AG04450 (cell line): ENCODE data around the gene PDLIM5. TPM values are rescaled to one million over a fixed set of nuclear protein-coding genes. Genes with fewer than 3 reads are reported as not detected.

Source experiments
- CTCF ChIA-PET: fragments of 300-600, 350-600 bp; formaldehyde crosslinking; extraction: SDS; loops from one replicate; lab custom pipeline; 2022; ENCODE audit warnings: antibody characterized with exemption, inconsistent platforms; lab: Charles Lee
- POLR2A ChIA-PET: fragments of 350-600 bp; formaldehyde crosslinking; extraction: SDS; loops from one replicate; lab custom pipeline; 2021; ENCODE audit warnings: antibody characterized with exemption, inconsistent platforms; lab: Yijun Ruan, JAX
- DNase-seq: peaks from one replicate; pipeline ENCODE4 v3.0.0-alpha.2; 2011; ENCODE audit warnings: low read depth, low spot score
- H3K27ac ChIP-seq: one replicate; pipeline ENCODE4 v1.5.1; 2012; ENCODE audit warnings: low read depth, low read length, control low read depth
- H3K27me3 ChIP-seq: one replicate; pipeline ENCODE4 v1.6.0; 2012; ENCODE audit warnings: low read length; ENCODE audit not compliant: control insufficient read depth, insufficient read depth
- H3K4me3 ChIP-seq: 2 replicates; pipeline ENCODE4 v1.5.1; 2011; ENCODE audit warnings: mild to moderate bottlenecking, low read depth, low read length, control low read depth
- H3K9me3 ChIP-seq: 2 replicates; pipeline ENCODE4 v1.5.1; 2012; ENCODE audit warnings: low read length; ENCODE audit not compliant: control insufficient read depth, insufficient read depth
- polyA plus RNA-seq: library from polyadenylated mRNA; depleted of rRNA; stranded (reverse); fragments of >200 nt; gene quantifications from 2 replicates; pipeline ENCODE4 v1.2.3, GENCODE V29; 2011
- TF ChIP-seq, protein P1 (sequence below): IDR thresholded peaks from 2 replicates; pipeline ENCODE4 v1.5.1; 2011; ENCODE audit warnings: low read depth, low read length, control low read depth, inconsistent platforms

The PDLIM5 gene
- polyA plus RNA-seq, 1 experiment = 81.5 TPM

DNA sequence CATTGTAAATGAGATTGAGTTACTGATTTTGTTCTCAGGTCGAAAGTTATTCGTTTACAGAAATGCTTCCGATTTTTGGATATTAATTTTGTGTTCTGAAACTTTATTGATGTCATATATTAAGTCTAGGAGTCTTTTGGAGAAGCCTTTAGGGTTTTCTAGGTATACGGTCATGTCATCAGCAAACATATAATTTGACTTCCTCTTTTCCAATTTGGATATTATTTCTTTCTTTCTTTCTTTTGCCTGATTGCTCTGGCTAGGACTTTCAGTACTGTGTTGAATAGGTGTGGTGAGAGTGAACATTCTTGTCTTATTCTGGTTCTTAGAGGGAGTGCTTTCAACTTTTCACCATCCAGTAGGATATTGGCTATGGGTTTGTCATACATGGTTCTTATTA is 35.4 kb upstream of the PDLIM5 start:
- Histone ChIP-seq H3K27ac (no peak overlapping the region), H3K4me3 (no peak overlapping the region), H3K27me3 (no peaks in the 10 kb centered on the region), H3K9me3 (no peaks in the 10 kb centered on the region)
- CTCF ChIA-PET = no interaction called here
- TF ChIP-seq, protein P1, sequence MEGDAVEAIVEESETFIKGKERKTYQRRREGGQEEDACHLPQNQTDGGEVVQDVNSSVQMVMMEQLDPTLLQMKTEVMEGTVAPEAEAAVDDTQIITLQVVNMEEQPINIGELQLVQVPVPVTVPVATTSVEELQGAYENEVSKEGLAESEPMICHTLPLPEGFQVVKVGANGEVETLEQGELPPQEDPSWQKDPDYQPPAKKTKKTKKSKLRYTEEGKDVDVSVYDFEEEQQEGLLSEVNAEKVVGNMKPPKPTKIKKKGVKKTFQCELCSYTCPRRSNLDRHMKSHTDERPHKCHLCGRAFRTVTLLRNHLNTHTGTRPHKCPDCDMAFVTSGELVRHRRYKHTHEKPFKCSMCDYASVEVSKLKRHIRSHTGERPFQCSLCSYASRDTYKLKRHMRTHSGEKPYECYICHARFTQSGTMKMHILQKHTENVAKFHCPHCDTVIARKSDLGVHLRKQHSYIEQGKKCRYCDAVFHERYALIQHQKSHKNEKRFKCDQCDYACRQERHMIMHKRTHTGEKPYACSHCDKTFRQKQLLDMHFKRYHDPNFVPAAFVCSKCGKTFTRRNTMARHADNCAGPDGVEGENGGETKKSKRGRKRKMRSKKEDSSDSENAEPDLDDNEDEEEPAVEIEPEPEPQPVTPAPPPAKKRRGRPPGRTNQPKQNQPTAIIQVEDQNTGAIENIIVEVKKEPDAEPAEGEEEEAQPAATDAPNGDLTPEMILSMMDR = no peak
- POLR2A ChIA-PET = no interaction called here
- DNase-seq = no peak

DNA sequence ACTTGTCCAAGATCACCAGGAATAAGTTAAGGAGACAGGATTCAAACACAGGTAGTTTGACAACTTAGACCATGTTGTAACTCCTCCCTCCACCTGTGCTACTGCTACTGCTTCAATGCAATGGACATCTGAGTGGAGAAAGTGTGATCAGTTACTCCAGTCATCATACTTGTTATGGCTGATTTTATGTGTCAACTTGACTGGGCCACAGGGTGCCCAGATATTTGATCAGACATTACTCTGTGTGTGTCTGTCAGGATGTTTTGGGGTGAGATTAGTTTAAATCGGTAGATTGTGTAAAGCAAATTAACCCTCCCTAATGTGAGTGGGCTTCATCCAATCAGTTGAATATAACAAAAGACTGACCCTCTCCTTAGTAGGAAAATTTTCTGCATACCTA is 34.8 kb upstream of the PDLIM5 start:
- CTCF ChIA-PET = no interaction called here
- Histone ChIP-seq H3K9me3 (no peaks in the 10 kb centered on the region), H3K4me3 (no peak overlapping the region), H3K27ac (no peak overlapping the region), H3K27me3 (no peaks in the 10 kb centered on the region)
- POLR2A ChIA-PET = no interaction called here
- no peak for DNase-seq
- TF ChIP-seq, protein P1 = no peak

GRCh38 chr4:94419549-94419948 is 32.2 kb upstream of the PDLIM5 start:
- TF ChIP-seq, protein P1 = no peak
- POLR2A ChIA-PET = no interaction called here
- DNase-seq = no peak
- Histone ChIP-seq H3K4me3 (no peak overlapping the region), H3K27me3 (no peaks in the 10 kb centered on the region), H3K9me3 (no peaks in the 10 kb centered on the region), H3K27ac (no peak overlapping the region)
- CTCF ChIA-PET = interaction anchor here (2.5 kb wide), 1 partner anchor 12 kb away, joined by 17 read pairs; no protein-coding TSS in a partner anchor

DNA sequence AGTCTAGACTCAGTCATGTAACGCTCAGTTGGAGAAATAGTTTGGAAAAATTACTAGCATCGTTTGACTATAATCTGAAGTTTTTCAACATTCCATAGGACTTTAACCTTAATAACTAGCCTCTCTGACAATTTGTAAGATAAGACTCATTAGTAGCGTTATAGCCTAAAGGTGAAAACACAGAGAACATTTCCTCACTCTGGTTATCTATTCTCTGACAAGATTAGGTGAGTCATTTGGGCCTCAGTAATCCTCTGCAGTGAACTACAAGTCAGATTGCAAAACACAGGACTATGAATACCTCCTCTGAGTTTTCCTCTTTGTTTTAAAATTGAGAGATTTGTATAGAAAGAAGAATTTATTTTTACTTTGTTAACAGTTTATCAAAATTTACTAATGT is 31.8 kb upstream of the PDLIM5 start:
- POLR2A ChIA-PET = no interaction called here
- Histone ChIP-seq H3K4me3 (no peak overlapping the region), H3K27me3 (no peaks in the 10 kb centered on the region), H3K27ac (no peak overlapping the region), H3K9me3 (no peaks in the 10 kb centered on the region)
- TF ChIP-seq, protein P1 = no peak
- no peak for DNase-seq
- CTCF ChIA-PET = interaction anchor here (2.5 kb wide), 1 partner anchor 13 kb away, joined by 17 read pairs; no protein-coding TSS in a partner anchor

DNA sequence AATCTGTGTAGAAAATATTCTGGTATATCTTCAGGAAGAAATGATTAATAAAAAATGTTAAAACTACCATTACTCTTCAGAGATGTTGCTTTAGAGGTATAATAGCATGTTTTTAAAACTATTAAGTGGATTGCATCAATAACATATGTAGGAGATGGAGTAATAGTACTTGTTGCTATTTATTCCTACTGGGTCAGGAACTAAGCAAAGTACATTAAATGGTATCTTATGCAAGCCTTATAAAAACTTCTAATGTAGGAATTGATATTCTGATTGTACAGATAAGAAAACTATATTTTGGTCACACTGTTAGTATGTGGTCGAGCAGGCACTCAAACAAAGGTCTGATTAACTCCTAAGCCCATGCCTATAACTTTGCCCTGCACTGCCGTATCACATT is 31.4 kb upstream of the PDLIM5 start:
- CTCF ChIA-PET = no interaction called here
- no peak for DNase-seq
- H3K27ac ChIP-seq = no peak overlapping the region
- no peak overlapping the region for H3K4me3 ChIP-seq
- POLR2A ChIA-PET = no interaction called here
- TF ChIP-seq, protein P1 = no peak
- peaks cover 1% of the 10 kb centered on the region; the same call in 1 of the 2 replicates for H3K9me3 ChIP-seq
- H3K27me3 ChIP-seq = no peaks in the 10 kb centered on the region
